NCI-H187 treated with DMSO at 0.1 percent for 48 hours (cell line): Measurements from ENCODE around the gene STRIP1.

ENCODE experiments used
- DNase-seq: peaks from one replicate; lab custom pipeline; 2025; lab: John Stamatoyannopoulos, UW

STRIP1 gene, protein sequence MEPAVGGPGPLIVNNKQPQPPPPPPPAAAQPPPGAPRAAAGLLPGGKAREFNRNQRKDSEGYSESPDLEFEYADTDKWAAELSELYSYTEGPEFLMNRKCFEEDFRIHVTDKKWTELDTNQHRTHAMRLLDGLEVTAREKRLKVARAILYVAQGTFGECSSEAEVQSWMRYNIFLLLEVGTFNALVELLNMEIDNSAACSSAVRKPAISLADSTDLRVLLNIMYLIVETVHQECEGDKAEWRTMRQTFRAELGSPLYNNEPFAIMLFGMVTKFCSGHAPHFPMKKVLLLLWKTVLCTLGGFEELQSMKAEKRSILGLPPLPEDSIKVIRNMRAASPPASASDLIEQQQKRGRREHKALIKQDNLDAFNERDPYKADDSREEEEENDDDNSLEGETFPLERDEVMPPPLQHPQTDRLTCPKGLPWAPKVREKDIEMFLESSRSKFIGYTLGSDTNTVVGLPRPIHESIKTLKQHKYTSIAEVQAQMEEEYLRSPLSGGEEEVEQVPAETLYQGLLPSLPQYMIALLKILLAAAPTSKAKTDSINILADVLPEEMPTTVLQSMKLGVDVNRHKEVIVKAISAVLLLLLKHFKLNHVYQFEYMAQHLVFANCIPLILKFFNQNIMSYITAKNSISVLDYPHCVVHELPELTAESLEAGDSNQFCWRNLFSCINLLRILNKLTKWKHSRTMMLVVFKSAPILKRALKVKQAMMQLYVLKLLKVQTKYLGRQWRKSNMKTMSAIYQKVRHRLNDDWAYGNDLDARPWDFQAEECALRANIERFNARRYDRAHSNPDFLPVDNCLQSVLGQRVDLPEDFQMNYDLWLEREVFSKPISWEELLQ

DNA sequence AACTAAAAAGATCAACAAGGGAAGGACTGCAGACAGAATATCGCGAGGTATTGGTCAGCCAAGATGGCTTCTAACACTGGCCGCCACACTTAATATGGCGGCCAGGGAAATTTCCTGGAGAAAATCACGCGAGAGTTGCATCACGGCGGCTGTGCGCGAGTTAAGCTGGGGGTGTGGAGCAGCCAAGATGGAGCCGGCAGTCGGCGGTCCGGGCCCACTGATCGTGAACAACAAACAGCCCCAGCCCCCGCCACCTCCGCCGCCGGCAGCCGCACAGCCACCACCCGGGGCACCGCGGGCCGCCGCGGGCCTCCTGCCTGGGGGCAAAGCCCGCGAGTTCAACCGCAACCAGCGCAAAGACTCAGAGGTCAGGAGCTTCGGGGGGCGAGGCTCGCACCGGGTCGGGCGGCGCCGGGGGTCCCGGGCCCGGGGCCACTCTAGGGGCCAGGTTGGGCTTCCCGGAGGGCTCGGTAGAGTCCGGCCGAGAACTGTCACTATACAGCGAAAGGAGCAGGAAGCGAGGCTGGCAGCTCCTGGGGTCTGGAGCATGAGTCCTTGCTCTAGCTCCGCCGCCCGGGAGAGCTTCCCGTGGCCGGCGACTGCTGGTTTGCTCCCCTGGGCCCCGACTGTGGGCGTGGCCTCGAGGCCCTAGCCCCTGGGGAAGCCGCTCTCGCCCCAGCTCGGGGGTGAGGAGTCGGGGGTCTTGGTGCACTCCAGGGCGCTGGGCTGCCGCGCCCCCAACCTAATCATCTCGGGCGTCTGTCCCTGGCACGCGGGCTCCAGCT is at the start of gene STRIP1:
STRIP1 (plus strand) TSS at position 174 of the 785 bp plus-strand sequence; CDS start at position 188, 14 bp downstream.
- DNase-seq = peak; percentile 88

DNA sequence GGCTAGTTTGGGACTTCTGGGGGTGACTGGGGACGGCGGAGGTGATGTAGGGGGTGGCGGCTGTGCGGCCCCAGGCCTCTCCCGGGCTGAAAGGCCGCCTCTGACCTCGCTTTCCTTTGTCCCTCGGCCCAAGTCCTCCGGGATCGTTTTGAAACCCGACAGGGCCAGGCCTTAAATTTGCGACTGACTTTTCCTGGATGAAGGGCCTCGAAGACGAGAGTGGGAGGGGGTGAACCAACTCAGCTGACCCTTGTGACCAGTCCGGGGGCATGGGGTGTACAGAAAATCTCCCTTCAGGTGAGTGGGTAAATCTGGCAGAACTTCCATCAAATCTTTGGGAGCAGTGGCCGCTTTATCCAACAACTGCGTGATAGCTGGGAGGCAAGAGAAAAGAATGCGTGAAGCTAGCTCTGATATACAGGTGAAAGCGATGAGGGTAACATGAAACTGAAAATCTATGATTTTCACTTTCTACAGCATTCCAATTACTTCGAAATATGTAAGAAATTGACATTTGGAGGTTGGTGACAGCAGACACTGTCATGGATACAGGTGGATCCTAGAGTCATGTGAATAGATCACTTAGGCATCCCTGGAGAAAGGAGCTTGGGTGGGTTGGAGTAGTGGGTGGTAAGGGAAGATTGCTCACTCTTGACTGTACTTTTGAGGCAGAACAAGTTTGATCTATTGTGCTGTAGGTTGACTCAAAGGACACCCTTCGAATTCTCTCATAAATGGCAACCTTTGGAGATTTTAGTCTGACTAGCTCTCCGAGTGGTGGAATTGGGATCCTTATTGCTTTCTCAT is 49.0 kb upstream of the STRIP1 start:
- DNase-seq = no peak

DNA sequence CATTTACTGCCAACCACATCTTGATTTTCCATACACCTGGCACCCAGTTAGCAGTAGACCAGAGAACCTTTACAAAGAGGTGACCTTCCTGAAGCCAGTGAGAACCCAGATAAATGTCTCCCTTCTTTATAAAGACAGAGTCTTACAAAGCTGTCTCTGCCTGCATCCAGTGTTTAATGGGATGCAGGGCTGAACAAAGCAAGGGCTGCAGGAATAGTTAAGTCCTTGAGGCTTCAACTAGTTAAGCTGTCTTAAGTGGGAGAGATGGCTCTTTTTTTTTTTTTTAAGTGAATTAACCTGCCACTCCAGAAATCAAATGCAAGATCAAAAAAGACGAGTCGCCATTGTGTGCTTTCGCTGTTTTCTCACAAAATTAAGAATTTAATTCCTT is 48.4 kb upstream of the STRIP1 start:
- DNase-seq = no peak

DNA sequence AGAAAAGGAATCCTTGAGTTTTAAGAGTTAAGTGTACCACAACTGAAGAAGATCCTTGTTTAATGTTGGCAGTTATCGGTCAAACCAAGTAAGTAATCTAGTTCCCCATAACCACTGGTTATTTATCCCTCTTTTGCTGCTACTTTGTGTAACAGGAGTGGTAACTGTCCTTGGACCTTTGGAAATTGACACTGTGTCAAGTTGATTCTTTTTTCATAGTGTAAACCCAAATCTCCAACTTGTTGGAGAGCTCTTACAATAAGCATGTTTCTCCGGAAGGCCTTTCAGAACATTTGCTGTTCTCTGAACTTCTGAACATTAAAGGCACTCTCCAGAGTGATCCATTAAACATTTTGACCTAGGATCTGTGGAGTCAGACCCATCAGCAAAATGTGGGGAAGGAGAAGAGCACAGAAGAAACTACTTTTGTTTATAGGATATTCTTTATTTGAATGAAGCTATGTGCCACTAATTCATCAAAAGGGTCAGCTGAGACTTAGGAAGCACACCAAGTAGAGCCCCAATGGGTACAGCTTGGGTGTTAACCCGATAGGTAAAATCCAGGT is 46.0 kb upstream of the STRIP1 start:
- no peak for DNase-seq

DNA sequence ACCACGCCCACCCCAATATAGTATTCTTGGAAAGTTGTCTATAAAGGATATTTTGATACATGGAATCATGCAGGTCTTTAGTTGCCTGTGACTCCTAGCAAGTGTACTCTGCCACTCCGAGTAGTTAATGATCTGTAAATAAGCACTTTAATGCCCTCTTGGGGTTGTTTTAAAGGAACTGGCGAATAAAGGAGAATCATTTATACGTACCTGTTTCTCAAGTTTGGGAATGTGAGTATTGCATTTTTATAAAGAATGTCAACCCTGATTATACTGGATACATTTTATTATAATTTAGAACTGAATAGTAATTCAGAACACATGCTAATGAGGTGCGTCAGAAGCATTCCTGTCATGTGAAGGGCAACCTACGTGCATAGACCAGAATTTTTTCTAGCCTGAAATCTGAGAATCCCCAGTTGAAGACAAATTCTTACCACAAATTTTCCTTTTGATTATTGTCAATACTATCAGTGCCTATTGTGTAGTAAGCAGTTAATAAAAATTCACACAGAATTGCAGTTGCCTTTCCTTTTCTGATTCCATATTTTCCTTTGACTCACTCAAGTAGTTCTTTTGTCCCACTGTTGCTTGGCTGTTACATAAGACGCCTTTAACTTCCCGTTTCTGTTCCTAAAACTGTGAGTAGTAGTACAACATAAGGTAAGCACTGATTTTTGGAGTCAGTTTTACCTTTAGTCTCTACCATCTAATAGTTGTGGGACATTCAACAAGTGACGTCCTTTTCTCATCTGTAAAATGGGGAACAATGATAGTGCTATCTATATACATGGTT is 44.7 kb upstream of the STRIP1 start:
- peak; percentile 27 for DNase-seq

DNA sequence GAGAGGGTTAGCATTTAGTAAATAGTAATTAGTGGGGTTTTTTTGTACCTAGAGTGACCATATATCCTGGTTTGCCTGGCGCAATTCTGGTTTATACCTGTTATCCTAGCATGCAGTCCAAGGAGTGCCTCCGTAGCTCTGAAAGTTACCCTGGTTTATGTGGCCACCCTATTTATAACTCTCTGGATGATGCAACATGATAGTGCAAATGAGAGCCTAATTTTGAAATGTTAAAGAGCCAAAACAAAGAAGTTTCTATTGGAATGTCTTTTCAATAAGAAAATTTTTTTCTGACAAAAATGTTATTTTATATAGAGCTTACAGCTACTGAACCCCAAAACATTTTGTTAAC is 44.1 kb upstream of the STRIP1 start:
- no peak for DNase-seq

DNA sequence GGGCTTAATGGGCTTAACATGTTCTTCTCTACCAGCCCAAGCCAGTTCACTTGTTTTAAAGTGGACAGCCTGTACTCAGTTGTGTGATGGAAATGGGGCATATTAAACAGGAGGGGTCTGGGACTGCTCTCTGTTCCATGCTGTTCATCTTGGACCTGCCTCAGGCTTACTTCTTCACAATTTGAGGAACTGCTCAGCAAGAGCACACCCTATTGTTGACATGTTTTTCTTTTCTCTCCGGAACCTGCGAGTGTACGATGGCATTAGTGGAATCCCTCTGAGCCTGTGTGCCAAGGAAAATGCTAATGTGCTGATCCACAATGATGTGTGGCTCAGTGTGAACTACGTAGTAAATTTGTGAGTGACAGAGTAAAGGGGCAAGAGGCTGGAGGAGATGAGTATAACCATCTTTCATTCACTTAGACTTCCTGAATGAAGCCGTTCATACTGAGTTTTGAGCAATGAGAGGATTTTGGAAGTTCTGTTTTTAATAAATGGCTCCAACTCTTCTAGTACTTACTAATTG is 43.0 kb upstream of the STRIP1 start:
- DNase-seq = no peak

DNA sequence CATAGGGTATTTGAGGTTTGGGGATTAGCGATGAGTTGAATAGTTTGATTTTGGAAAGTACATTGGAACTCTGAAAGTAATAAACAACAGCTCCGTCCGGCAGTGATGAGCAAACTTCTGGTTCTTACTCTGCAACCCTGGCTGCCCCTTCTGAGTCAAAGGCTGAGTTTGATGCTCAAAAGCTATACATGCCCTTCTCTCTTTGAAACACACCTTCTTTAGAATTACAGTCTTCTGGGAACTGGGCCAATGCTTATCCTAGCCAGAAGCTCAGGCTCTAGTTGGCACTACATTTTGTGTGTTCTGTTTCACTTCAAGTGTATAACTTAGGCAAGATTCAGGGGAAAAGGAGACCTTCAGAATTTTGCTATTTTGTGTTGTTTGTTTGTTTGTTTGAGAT is 40.5 kb upstream of the STRIP1 start:
- no peak for DNase-seq

DNA sequence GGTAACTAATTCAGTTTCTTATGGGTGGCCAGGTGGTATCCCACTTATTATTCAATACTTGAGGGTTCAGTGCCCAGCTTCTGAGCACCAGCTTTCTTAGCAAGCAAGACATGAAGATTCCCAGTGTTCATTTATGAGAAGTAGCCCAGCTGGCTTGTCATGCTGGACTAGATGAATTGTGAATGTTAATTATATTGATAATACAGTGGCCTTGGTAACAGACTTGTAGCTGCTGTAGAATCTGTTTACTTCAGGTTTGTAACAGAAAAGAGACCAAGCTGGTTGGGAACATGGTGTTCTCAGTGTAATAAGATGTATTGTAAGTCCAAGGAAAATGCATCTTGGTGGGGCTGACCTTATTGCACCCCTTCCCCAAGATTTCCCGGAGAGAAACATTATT is 39.8 kb upstream of the STRIP1 start:
- DNase-seq = no peak

DNA sequence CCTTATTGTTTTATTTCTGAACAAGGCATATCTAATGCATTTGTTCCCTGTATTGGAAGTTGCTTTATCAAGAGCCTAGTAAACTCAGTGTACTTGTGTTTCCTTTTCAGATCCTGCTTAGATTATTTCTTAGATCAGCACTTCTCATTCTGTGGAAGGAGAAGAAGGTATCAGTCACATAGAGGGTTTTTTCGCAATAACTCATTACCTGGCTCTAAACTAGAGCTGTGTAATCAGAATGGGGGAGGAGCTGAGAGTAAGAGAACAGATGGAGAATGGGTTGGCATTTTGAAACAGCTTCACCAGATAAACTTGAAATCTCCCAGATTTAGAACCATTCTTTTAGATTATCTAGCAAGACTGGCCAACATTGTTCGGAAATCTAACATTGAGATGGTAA is 38.9 kb upstream of the STRIP1 start:
- no peak for DNase-seq

DNA sequence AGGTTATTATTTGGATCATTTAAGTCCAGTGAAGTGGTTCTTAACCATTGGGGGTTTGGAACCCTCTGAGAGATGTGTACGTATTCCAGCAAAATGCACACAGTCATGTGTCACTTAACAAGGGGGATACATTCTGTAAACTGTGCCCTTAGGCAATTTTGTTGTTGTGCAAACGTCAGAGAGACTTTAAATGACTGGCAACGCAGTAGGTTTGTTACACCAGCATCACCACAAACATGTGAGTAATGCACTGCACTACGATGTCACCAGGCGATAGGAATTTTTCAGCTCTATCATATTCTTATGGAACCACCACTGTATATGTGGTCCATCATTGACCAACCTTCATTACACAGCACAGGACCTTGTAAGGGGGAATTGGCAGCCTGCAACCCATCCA is 37.9 kb upstream of the STRIP1 start:
- no peak for DNase-seq

DNA sequence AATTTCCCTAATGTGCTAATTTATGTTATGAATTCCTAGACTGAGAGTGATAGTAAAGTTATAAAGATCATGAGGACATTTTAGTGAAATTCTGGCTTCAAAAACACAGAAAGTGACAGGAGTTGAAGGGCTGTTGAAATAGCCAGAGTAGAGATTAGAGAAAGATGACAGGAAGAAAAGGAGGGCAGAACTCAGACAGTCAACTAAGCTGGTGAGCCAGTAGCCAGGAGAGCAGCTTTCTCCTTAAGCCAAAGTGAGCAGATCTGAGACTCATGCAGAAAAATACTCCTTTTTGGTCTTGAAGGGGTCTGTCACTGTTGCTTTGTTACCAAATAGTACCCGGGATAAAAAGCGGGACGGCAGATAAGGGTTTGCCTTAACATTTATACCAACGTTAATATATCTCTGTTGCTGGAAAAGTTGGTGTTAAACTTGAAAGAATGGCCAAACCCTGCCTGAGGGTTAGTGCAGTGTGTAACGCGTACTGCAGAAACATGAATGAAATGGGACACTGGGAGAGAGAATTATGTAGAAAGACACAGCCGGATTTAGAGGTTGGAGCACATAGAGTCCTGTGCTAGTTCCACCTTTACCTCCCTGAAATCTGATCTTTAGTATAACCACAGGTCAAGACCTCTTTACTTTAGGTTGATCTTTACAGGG is 37.1 kb upstream of the STRIP1 start:
- no peak for DNase-seq

DNA sequence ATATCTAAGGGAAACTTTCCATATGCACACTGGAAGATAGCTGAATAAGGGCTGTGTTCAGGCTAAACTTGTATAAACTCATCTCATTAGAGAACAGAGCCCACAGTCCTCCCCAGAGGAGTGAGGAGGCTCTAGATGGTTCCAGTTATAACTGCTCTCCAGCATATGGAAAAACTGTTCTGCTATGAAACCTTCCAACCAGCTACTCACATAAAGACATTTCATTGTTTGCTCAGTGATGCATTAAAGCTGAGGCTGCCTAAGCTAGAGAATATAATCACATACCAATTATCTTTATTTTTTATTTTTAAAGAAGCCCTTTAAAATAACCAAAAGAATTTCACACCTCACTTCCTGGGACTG is 36.6 kb upstream of the STRIP1 start:
- no peak for DNase-seq

DNA sequence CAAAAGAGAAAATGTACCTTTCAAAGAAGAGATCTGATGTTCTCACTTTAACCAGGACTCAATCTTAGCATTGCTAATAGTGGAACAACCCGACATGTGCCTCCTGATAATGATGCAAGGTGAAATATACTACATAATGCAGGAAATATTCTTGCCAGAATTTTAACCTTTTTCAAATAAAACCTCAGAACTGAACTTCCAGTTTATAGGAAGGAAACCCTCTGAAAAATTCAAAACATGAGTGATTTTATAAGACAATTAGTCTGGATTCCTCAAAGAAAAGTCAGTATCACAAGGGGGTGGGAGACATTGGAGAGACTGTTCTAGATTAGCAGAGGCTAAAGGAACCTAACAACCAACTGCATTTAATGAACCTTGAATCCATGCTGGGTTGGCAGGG is 31.7 kb upstream of the STRIP1 start:
- DNase-seq = no peak

DNA sequence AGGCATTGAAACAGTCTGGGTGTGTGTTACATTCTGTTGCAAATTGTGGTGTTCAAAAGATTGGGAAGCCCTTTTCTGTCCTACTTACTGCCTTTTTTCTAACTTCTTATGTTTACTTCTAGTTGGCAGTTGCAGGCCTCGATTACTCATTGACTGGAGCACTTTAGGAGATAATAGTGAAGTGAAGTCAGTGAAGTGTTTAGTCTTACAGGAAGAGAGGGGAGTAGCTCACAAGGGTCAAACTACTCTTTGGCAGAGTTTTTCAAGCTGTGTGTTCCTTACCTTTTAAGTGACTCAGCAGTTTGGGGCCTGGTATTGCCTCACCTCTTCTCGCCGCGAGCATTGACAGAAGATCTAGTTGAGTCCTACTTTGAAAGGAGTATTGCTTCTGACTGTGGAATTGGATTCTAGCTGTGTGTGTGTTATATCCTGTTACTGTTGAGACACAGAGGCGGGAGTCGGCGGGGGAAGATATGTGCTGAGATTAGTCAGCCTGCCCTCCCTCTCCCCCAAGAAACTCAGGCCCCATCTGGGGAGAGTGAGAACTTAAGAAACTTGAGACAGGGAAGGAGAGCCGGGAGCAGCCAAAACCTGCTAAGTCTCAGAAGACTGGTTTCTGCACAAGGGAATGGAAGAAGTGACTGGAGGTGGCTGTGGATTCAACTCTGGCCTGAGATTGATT is 30.5 kb upstream of the STRIP1 start:
- no peak for DNase-seq

DNA sequence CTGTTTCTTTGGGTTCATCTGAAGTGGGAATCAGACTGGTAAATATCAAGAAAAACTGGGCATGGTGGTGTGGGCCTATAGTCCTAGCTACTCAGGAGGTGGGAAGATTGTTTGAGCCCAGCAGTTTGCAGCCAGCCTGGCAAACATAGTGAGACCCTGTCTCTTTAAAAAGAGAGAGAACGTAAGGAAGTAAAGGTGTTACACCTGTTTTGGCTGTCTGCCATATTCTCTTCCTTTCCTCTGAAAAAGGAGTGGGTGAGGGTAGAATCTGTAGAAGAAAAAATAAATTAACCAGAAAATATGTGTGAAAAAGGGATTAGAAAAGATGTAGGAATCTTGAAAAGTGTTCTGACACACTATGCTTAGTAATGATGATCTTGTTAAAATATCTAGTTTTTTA is 29.8 kb upstream of the STRIP1 start:
- no peak for DNase-seq

DNA sequence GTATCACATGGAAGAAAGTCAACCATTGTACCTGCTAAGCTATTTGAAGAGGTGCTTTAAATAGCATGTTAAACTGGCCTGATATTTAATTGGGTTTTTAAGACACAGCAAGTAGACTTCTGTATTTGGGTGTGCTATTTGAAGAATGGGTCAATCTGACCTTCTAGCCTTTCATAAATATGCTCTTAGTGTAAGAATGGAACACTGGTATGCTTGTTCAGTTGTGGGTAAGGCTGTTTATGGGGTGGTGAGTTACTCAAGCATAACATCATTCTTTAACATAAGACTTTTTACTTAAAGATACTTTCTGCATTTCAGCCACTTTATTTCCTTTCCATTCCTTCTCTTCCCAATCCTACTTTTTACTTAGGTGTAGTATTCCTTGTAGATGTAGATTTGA is 28.5 kb upstream of the STRIP1 start:
- no peak for DNase-seq

DNA sequence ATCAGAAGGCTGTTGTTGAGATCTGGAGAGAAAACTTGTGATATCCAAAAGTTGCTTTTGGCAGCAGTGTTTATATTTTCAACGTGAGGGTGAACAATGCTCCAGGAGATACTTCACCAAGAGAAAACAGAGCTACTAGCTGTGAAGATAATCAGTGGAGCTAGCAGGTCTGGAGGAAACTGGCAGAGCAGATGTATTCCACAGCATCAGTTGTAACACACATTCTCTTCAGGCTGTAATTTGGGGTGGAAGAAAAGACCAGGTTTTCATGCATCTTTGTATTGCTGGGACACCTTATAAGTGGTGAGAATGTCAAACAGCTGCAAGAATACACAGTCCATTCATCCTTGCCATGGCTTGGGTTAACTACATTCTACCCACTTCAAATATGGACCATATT is 27.9 kb upstream of the STRIP1 start:
- no peak for DNase-seq
